Activated CD8-positive, alpha-beta T cell treated with anti-CD3 and anti-CD28 coated beads for 36 hours (primary cell): Measurements from ENCODE around the gene BRCA1. TPM values are rescaled to one million over a fixed set of nuclear protein-coding genes. Genes with fewer than 3 reads are reported as not detected.
A peak's percentile ranks its signal among the peaks of the same experiment; 100 is the strongest.

Source experiments
- ATAC-seq: fragments of 200-7000 bp; cut with Tn5 transposase; one replicate; pipeline ENCODE4 v1.10.0; 2021; ENCODE audit warnings: mild to moderate bottlenecking, moderate library complexity
- CTCF ChIA-PET: fragments of 350-600 bp; sonication (Branson Sonifier 250); formaldehyde crosslinking; loops from one replicate; lab custom pipeline; 2021; ENCODE audit warnings: antibody characterized with exemption; lab: Charles Lee
- POLR2A ChIA-PET: fragments of 350-600 bp; sonication (Branson Sonifier 250); formaldehyde crosslinking; loops from one replicate; lab custom pipeline; 2021; ENCODE audit warnings: antibody characterized with exemption; lab: Charles Lee
- DNase-seq: peaks from one replicate; pipeline ENCODE4 v3.0.0-alpha.2; 2020
- H3K27ac Mint-ChIP-seq: one replicate; pipeline ENCODE4 v1.8.0; 2021; ENCODE audit warnings: mild to moderate bottlenecking, mixed read lengths
- H3K27me3 Mint-ChIP-seq: one replicate; pipeline ENCODE4 v1.8.0; 2021; ENCODE audit warnings: mixed read lengths
- H3K36me3 Mint-ChIP-seq: one replicate; pipeline ENCODE4 v1.8.0; 2021; ENCODE audit warnings: low read depth, mixed read lengths
- H3K4me1 Mint-ChIP-seq: one replicate; pipeline ENCODE4 v1.8.0; 2021; ENCODE audit warnings: low read depth, mixed read lengths
- H3K4me3 Mint-ChIP-seq: one replicate; pipeline ENCODE4 v1.8.0; 2021; ENCODE audit warnings: mild to moderate bottlenecking, moderate library complexity, mixed read lengths
- H3K9me3 Mint-ChIP-seq: one replicate; pipeline ENCODE4 v1.8.0; 2021; ENCODE audit warnings: mixed read lengths
- CTCF ChIP-seq: fragments of 200-600 bp; IDR thresholded peaks from one replicate; pipeline ENCODE4 v1.8.0; 2022; ENCODE audit warnings: antibody characterized with exemption, mild to moderate bottlenecking
- intact Hi-C: fragments of 100-400 bp; cut with micrococcal nuclease; formaldehyde crosslinking; loops from one replicate; pipeline ENCODE4 v1.10.0; 2022
- total RNA-seq, 2 experiments: library from RNA; stranded (reverse); gene quantifications; one replicate each; pipeline ENCODE4 v1.2.3, GENCODE V29; 2021

BRCA1 gene
- total RNA-seq, 2 experiments from 2014 or later: 84.5 to 92.9 TPM

DNA sequence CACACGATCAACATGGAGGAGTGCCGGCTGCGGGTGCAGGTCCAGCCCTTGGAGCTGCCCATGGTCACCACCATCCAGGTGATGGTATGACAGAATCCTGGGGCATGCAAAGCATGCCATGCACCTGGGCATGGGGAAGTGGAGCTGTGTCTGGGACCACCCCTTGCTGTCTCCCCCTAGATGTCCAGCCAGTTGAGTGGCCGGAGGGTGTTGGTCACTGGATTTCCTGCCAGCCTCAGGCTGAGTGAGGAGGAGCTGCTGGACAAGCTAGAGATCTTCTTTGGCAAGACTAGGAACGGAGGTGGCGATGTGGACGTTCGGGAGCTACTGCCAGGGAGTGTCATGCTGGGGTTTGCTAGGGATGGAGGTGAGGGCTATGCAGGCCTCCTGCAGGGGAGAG, 111.9 kb downstream of the BRCA1 start:
- no peak for TF ChIP-seq CTCF
- no peaks in the 10 kb centered on the region for H3K9me3 Mint-ChIP-seq
- H3K36me3 Mint-ChIP-seq: peaks cover 3% of the 10 kb centered on the region
- ChIA-PET CTCF (interaction anchor here (1.1 to 1.6 kb wide), 2 partner anchors 11 to 12 kb away, joined by 3 to 7 read pairs; no protein-coding TSS in a partner anchor), POLR2A (interaction anchor here (2.6 to 6.4 kb wide), 2 partner anchors 12 to 15 kb away, joined by 14 to 36 read pairs; partner anchors contain the start of gene RPL27)
- no peak overlapping the region for H3K27ac Mint-ChIP-seq
- H3K27me3 Mint-ChIP-seq: no peaks in the 10 kb centered on the region
- intact Hi-C loops: loop anchor here (10.0 kb wide), 1 partner anchor 202 kb away; the partner anchor contains the start of gene TMEM106A
- H3K4me3 Mint-ChIP-seq: no peak overlapping the region
- no peak for DNase-seq
- H3K4me1 Mint-ChIP-seq: peaks cover 11% of the 10 kb centered on the region
- ATAC-seq: no peak

GRCh38 chr17:43011728-43012472, 113.3 kb downstream of the BRCA1 start:
- intact Hi-C loops: loop anchor here (10.0 kb wide), 1 partner anchor 203 kb away; the partner anchor contains the start of gene TMEM106A
- H3K36me3 Mint-ChIP-seq: peaks cover 6% of the 10 kb centered on the region
- no peak overlapping the region for H3K27ac Mint-ChIP-seq
- no peak for ATAC-seq
- no peaks in the 10 kb centered on the region for H3K27me3 Mint-ChIP-seq
- DNase-seq: no peak
- peaks cover 8% of the 10 kb centered on the region for H3K4me1 Mint-ChIP-seq
- H3K4me3 Mint-ChIP-seq: no peak overlapping the region
- CTCF ChIA-PET: interaction anchor here (1.1 to 2.7 kb wide), 3 partner anchors 10 to 14 kb away, joined by 3 to 14 read pairs (median 6); partner anchors contain the start of gene RPL27
- POLR2A ChIA-PET: interaction anchor here (1.3 to 6.4 kb wide), 5 partner anchors 10 to 18 kb away, joined by 3 to 36 read pairs (median 10); partner anchors contain the start of genes RND2, RPL27 and VAT1
- no peaks in the 10 kb centered on the region for H3K9me3 Mint-ChIP-seq
- no peak for TF ChIP-seq CTCF

DNA sequence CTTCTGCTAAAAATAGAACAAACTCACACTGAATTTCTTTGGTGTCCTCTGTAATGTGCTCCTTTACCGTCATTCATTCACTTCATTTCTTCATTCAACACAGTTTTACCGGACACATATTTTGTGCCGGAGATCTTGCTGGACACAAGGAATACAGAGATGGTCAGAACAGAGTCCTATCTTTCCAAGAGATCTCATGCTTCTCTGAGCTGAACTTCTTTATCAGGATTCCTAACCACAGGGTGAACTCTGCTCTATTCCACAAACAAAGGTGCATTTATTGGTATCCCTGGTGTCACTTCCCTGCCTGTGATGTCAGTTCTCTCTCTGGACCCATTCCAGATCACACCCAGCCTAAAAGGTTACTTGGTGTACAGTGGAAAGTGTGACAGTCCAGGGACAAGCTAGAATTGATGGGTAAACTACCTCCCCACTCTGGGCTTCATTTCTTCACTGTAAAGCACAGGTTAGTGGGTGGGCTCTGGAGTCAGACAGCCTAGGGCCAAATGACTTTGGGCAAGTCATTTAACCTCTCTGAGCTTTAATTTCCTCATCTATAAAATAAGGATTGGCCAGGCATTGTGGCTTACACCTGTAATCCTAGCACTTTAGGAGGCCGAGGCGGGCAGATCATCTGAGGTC, 114.4 kb downstream of the BRCA1 start:
- intact Hi-C loops: loop anchor here (10.0 kb wide), 1 partner anchor 204 kb away; the partner anchor contains the start of gene TMEM106A
- ATAC-seq (no peak), DNase-seq (no peak)
- peaks cover 11% of the 10 kb centered on the region for H3K36me3 Mint-ChIP-seq
- no peak overlapping the region for H3K4me3 Mint-ChIP-seq
- no peaks in the 10 kb centered on the region for H3K27me3 Mint-ChIP-seq
- no peak for TF ChIP-seq CTCF
- ChIA-PET CTCF (interaction anchor here (1.8 to 2.7 kb wide), 2 partner anchors 13 kb away, joined by 6 to 14 read pairs; partner anchors contain the start of gene RPL27), POLR2A (interaction anchor here (1.0 to 6.4 kb wide), 6 partner anchors 8 to 304 kb away, joined by 3 to 36 read pairs (median 4); partner anchors contain the start of genes RND2 and RPL27)
- peak overlapping the region; percentile 34 for H3K27ac Mint-ChIP-seq
- peaks cover 11% of the 10 kb centered on the region for H3K4me1 Mint-ChIP-seq
- no peaks in the 10 kb centered on the region for H3K9me3 Mint-ChIP-seq

GRCh38 chr17:43006639-43007551, 118.3 kb downstream of the BRCA1 start, which contains the start of gene IFI35:
Gene IFI35, plus strand, starts transcription at chr17:43006784. Its CDS starts 164 bp downstream, at chr17:43006948.
- ChIA-PET CTCF (interaction anchor here (0.7 to 3.2 kb wide), 4 partner anchors 9 to 197 kb away, joined by 3 to 21 read pairs (median 3); partner anchors contain the start of genes RND2 and RPL27), POLR2A (interaction anchor here (0.5 to 3.2 kb wide), 13 partner anchors 8 to 687 kb away, joined by 3 to 28 read pairs (median 4); partner anchors contain the start of genes NBR1, RND2, RPL27 and VAT1)
- no peaks in the 10 kb centered on the region for H3K27me3 Mint-ChIP-seq
- DNase-seq (peak; percentile 93), ATAC-seq (peak; percentile 98)
- no peak for TF ChIP-seq CTCF
- no peaks in the 10 kb centered on the region for H3K9me3 Mint-ChIP-seq
- H3K36me3 Mint-ChIP-seq: peaks cover 31% of the 10 kb centered on the region
- intact Hi-C loops: no loop called here
- H3K4me3 Mint-ChIP-seq: peak within 1 kb of the TSS; percentile 95
- H3K4me1 Mint-ChIP-seq: peaks cover 20% of the 10 kb centered on the region
- H3K27ac Mint-ChIP-seq: peak within 1 kb of the TSS; percentile 99
